DMS53 treated with DMSO at 0.1 percent for 48 hours (cell line): ENCODE data around the gene NUP43.
"Not testable (repeated sequence)": the region's sequence is repeated elsewhere in the genome, so short reads cannot be mapped to it uniquely, and the experiment has no call there.

Source experiments
- DNase-seq: peaks from one replicate; lab custom pipeline; 2025; ENCODE audit not compliant: unreplicated experiment; lab: John Stamatoyannopoulos, UW

The NUP43 gene

DNA sequence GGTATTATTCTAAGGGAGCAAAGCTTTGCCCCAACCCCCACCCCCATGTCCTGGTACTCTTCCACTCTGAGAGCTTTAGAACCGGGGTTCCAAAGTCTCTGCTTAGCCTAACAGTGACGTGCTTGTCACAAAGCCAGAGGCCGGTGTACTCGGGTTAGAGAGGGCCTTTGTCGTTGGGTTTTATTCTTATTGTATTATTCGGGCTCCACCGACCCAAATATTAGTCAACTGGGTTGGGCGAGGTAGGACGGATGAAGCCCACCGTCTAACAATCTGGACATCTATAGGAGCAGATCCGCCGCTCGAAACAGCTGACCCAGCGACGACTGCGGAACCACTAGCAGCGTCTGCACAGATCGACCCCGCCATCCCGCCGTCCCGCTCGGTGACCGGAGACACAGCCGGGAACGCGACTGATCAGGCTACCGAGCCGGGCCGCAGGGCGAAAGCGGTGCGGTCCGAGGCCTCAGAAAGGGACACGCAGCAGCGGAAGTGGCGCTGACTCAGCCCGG lies 2.8 kb upstream of the NUP43 start:
- not testable (repeated sequence) for DNase-seq

DNA sequence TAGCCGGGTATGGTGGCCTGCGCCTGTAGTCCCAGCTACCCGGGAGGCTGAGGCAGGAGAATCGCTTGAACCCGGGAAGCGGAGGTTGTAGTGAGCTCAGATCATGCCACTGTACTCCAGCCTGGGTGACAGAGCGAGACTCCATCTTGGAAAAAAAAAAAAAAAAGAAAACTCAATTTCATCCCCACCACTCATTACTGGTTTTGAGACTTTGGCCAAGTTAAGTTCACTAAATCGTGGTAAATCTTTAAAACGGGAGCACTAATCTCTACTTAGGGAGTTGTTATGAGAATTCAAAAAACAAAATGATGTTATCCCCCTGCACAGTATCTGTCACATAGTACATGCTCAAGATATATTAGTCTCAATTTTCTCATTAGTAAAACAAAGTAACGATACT lies 1.1 kb downstream of the NUP43 start:
- DNase-seq, result not testable (repeated sequence)

DNA sequence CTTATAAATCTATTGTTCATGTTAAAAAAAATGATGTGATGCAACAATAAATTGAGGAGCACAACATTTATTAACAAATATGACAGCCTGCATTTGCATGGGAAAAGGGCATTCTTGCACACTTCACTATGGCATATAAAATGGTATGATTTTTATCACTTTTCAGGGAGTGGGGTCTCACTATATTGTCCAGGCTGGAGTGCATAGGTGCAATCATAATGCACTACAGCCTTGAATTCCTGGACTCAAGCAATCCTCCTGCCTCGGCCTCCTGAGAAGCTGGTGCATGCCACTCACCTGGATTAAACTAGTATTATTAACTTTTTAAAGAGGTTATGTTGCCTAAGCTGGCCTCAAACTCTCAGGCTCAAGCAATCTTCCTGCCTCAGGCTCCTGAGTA lies 11.4 kb downstream of the NUP43 start:
- DNase-seq, result no peak

DNA sequence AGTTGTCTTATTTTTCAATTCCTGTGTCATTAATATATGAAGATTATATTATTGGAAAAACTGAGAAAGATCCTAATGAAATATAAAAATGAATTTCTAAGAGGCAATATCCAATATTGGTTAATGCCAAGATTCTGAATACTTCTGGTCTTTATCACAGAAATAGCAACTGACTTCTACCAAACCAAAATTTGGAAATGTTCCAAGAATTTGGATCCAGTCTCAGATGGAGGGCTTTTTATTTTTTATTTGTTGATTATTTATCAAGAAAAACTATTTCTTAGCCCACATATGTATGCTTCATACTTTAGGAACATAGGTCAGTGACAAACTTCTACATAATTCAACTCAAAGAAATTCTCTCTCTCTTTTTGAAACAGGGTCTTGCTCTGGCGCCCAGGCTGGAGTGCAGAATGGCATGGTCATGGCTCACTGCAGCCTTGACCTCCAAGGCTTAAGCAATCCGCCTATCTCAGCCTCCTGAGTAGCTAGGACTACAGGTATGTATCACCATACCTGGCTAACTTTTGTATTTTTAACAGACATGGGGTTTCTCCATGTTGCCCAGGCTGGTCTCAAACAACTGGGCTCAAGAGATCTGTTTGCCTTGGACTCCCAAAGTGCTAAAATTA lies 13.1 kb downstream of the NUP43 start:
- no peak for DNase-seq

DNA sequence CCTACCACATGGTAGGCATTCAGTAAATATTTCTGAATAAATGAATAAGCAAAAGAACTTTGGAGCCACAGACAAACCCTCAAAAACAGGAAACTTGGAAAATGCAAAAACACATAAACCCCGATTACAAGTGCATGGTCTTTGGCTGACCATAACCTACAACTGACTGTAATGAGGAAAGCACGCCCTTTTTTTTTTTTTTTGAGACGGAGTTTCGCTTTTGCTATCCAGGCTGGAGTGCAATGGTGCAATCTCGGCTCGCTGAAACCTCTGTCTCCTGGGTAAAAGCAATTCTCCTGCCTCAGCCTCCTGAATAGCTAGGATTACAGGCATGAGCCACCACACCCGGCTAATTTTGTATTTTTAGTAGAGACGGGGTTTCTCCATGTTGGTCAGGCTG lies 16.5 kb downstream of the NUP43 start:
- no peak for DNase-seq

DNA sequence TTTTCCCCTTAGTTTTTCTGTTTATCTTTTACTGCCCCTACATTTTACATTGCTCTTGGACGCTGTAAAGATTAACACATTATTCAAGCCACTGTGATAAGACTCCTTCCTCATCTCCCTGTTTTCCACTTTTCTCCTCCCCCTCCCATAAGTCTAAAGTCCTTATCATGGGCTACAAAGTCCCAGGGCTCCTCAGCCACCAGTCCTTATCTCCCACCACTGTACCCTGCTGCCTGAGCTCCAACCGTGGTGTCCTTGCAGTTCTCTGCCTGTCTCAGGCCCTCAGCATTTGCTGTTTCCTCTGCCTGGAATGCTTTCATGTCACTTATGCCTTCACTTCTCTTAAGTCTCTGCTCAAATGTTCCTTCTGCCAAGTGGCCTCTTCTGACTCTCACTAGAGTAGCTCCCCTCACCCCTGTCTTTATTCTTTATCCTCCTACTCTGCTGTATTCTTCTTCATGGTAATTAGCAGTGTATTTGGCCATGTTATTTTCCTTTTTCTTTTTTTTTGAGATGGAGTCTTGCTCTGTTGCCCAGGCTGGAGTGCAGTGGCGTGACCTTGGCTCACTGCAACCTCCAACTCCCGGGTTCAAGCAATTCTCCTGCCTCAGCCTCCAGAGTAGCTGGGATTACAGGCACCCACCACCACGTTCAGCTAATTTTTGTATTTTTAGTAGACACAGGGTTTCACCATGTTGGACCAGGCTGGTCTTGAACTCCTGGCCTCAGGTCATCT lies 17.7 kb downstream of the NUP43 start:
- no peak for DNase-seq

DNA sequence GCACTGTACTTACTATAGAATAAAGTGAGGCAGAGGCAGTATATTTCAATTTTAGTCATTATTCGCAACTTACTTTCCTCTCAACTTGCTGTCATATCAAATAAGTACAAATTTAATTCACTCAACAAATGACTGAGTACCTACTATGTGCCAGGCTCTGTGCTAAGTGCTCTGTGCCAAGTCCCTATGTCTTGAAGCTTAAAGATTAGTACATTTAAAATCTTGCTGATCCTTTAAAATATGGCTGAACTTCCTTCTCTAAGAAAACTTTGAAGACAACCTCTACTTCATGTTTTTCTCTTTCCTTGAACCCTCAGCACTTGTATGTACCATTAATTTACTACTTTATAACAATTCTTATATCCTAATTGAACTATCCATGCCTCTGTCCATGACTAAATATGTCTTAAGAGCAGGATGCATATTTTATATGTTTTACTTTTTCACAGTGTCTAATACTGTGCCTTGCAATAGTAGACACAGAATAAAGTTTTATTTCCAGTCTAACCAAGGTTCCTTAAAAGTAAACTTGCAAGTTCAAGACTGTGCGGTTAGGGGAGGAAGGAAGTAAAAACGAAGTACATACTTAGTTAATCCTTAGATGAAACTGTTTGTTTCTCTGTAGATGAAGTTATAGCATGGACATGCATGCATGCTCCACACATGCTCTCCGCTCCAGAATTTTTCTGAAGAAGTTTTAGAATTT lies 18.4 kb downstream of the NUP43 start:
- no peak for DNase-seq

DNA sequence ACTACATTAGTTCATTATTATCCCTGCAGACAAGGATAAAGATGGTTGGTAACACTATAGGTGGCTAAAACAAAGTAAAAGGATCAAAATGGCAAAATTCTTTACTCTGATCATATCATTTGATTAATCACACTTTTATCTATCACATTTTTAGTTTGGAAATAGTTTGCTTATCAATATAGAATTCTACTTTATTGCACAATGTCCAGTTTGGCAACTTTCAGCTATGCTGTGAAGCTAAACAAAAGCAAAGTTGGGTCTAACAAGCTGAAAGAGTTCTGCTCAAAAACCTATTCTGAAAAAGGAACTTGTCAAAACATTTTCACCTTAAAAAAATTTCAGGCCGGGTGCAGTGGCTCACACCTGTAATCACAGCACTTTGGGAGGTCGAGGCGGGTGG lies 20.5 kb downstream of the NUP43 start:
- DNase-seq, result no peak

DNA sequence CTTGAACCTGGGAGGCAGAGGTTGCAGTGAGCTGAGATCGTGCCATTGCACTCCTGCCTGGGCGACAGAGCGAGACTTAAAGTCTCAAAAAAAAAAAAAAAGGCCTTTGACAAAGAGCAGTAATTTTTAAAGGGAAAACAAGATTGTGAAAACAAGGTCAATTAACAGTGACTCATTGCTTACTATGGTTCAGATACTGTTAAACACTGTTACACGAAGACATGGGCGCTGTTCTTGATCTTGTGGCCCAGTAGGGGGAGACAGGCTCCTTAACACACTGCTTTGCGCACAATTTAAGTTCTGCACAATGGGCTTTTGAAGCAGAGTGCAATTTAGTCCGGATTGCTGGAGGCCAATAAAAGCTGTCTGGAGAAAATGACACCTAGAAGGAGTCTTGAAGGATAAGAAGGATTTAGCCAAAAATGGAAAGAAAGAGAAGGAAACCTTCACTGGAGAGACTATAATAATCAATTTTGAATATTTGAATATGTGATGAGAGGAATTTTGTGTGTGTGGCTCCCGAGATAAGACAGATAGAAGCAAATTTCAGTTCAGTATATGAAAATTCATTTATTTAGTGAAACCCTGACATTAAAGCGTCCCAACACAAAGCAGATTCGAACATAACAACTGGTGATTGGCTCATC lies 22.4 kb downstream of the NUP43 start:
- DNase-seq, result peak; percentile 25

DNA sequence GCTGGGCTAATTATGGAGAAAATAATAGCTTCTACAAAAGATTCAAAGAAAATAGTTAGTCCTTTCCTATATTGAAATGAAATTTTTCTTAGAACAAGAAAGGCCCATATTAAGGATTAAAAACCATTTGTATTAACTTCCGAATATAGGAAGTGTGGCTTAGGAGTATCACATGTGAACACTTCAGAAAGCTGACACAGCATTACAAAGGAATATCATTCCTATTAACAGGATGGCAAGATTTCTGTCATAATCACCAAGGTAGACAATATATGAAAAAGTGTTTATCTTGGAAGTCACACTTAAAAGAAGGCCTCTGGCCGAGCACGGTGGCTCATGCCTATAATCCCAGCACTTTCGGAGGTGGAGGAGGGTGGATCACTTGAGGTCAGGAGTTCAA lies 23.1 kb downstream of the NUP43 start:
- no peak for DNase-seq

DNA sequence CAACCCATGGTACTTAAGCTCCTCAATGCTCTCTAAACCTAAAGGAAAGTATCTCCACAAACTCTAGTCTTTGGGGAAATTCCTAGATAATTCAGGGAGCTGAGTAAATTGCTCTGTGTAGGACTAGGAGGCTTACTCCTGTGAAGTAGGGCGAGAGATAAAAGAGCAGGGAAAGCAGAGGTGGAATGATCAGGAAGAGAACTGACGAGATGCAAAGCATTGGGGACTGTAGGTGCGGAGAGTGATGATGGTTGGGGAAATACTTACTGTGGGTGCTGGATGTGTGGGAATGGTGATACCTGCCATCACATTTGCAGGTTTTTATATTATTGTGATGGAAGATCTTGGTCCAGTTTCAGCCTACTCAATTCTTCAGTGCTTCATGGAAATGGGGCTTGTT lies 26.8 kb downstream of the NUP43 start:
- no peak for DNase-seq

DNA sequence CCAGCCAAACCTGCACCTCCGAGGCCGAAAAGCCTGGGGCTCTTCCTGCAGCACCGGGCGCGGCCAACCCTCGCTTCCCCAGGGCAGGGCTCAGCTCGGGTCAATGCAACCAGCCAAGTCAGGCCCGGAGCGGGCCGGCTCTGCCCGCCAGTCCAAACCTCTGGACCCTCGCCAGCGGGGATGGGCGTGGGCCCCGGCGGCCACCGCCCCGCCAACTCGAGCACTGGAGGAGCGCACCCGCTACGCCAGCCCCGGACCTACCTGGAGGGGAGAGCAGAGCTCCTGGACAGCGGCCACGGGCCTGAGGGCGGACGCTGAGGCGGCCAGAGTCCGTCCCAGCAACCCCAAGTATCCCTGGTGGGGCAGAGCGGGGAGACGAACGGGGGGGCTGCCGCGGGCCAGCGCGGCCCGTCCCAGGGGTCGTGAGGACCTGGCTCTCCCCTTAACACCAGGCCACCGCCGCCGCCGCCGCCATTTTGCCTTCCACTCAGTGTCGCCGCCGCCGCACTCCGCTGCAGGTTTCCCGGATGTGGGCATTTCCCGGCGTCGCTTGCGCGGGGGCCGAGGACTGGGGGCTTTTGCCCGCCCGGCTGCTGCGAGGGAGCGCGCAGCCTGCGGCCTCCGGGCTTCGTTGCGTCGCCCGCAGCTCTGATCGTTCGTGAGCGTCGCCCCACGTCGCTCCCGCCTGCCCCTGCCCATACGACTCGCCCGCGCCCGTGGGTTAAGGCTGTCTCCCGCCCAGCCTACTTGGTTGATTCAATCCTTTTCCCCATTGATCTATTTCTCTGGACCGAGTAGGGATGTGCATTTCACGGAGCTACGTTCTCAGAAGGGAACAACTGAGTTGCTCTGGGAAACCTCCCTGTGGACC lies 28.5 kb downstream of the NUP43 start, which contains the start of gene LATS1:
Gene LATS1 (minus strand): TSS at position 514 of the 871 bp plus-strand sequence. CDS start 15,975 bp downstream, outside the sequence.
- DNase-seq, result peak; percentile 58

DNA sequence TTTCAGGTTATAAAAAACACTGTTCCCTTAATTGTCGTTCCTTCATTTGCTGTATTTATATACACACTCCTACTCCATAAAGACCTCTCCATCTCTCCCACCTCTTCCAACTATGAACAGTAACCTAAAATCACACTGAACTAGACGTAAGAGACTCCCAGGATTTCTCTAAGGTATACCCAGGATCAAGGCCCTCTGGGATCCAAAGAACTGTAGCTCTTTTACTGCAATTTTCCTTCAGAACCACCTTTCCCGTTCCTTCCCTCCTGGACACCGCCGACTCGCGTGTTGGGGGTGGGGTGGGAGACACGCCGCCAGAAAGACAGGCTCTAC lies 29.1 kb downstream of the NUP43 start:
- no peak for DNase-seq

DNA sequence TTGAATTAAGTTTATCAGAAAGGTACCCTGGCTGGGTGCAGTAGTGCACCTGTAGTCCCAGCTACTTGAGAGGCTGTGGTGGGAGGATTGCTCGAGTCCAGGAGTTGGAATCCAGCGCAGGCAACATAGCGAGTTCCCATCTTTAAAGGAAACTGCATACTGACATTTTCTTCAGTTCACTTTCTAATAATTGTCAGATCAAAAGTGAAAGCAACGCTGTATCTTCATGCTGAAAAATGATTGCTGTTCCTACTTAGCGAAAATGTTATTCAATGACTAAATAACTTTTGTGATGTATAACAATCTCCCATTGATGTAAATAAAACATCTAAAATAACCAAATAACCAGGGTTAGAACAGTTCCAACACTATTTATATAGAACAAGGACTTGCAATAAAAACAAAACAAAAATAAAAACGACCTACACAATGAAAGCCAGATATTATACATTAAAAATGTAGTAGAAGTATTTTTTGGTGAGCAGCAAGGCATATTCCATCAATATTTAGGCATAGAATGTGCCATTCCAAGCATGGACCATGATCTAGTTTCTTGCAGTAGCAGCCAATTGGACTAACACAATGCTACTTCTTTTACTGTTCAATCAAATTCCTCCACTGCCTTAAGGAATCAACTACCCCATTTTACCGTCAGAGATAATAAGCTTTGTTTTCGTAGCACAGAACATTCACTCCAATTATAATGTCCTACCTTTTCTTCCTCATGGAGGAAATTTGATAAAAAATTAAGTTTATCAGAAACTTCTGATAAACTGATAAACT lies 30.0 kb downstream of the NUP43 start:
- no peak for DNase-seq

DNA sequence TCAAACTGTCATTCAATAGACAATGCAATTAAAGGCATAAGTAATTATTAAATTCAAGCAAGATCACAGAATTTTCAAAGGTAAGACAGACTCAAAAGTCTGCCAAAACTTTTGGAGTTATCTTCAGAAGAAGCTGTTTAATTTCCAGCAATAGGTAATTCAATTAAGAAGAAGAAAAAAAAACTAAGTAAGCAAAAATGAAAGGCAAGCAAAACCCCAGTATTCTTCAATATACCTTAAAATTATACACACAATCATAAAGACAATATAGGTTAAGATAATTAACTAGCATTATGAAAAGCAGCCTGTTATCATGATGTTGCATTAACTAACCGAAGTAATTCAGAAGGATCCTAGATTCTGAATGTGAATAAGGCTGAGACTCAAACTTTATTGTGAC lies 31.9 kb downstream of the NUP43 start:
- DNase-seq, result no peak

DNA sequence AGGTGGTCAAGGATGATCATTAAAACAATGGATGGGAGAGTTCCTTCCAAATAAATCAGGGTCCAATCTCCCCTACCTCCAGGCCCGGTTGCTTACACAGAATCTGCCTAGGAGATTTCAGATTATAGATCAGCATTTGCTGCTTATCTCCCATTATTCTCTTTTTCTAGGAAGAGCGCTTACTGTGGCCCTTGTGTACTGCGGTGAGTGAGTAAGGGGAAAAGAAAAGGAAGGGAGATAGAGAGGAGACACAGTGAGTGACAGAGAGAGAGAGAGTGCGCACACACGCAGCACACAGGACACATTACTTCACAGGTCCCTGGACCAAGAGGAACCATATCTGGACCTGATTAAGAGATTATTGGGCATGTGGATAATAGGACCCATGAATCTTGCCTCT lies 34.6 kb downstream of the NUP43 start:
- no peak for DNase-seq

DNA sequence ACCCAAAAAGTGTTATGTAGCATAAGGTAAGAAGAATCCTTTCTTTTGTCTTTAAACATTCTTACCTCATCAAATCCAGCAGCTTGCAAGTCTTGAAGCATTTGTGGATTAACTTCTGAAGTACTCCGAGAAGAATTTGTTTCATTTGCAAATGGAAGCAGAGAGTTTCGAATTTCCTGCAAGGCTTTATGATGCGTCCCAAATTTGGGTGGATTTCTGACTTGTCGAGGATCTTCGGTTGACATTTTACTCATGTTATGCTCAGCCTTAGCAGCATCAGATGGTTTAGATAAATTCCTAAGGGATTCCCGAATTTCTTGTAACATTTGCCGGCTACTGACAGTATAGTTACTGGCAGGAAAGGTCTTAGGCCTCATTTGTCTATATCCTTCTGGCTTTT lies 44.6 kb downstream of the NUP43 start:
- no peak for DNase-seq

DNA sequence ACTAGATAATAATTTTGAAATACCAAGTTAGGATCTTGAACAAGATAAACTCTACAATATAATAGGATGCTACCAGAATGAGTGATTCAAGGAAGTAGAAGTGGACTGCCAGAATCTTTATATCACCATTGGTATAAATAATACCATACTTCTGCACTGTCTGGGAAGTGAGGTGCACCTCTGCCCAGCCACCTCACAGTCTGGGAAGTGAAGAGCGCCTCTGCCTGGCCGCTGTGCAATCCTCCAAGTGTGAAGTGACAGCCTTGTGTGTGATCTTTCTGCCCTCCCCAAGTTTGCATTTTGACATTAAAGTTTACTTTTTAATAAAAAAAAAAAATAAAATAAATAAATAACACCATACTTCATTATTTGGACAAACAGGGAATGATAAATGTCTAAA lies 47.2 kb downstream of the NUP43 start:
- DNase-seq, result no peak

DNA sequence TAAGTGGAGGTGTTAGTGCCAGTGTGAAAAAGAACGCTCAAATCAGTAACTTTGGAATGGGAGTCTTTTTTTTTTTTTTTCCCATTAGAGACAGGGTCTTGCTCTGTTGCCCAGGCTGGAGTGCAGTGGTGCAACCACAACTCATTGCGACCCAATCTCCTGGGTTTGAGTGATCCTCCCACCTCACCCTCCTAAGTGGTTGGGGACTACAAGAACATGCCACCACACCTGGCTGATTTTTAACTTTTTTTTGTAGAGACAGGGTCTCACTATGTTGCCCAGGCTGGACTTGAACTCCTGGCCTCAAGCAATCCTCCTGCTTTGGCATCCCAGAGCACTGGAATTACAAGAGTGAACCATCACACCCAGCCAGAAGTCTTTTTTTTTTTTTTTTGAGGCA lies 48.2 kb downstream of the NUP43 start:
- DNase-seq, result no peak

DNA sequence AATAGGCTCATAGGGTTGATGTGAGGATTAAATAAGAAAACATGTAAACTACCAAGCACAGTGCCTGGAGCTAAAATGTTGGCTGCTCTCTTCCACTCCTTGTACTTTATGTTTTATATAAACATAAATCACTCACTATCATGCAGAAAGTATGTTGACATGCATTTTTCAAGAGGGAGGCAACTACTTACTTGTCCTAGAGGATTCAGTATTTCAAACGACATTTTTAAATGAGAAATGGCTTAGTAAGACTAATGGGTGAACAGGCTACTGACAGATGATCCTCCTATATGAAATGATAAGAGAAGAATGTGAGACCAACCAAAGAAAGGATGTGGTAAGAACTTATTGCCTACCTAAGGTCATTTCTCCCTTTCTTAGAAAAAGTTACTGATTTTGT lies 49.4 kb downstream of the NUP43 start:
- DNase-seq, result no peak
